GM19395 (cell line): ENCODE measurements around the gene MXD4.

Experiments used
- ATAC-seq: cut with Tn5 transposase; IDR thresholded peaks from one replicate; pipeline ENCODE4 v1.9.1; 2021; ENCODE audit warnings: mild to moderate bottlenecking, moderate library complexity; ENCODE audit not compliant: unreplicated experiment

MXD4 gene

GRCh38 chr4:2292646-2293108 lies 30.8 kb upstream of the MXD4 start:
- no peak for ATAC-seq

- no peak for ATAC-seq
These were observed 30.1 kb upstream of the MXD4 start for GRCh38 chr4:2291705-2292645.

GRCh38 chr4:2290974-2291704 lies 29.2 kb upstream of the MXD4 start:
- ATAC-seq = no peak

- ATAC-seq = no peak
These were observed 28.6 kb upstream of the MXD4 start for GRCh38 chr4:2290488-2290887.

- no peak for ATAC-seq
These were observed 28.0 kb upstream of the MXD4 start for GRCh38 chr4:2289955-2290333.

GRCh38 chr4:2289311-2289954 lies 27.5 kb upstream of the MXD4 start:
- no peak for ATAC-seq

- no peak for ATAC-seq
These were observed 26.2 kb upstream of the MXD4 start for GRCh38 chr4:2288051-2288541.

- ATAC-seq = no peak
These were observed 25.6 kb upstream of the MXD4 start for GRCh38 chr4:2287594-2287915.

- ATAC-seq = no peak
These were observed 25.1 kb upstream of the MXD4 start for GRCh38 chr4:2286904-2287593.

- no peak for ATAC-seq
These were observed 23.9 kb upstream of the MXD4 start for GRCh38 chr4:2285613-2286381.

GRCh38 chr4:2284934-2285612 lies 23.2 kb upstream of the MXD4 start:
- ATAC-seq = no peak

GRCh38 chr4:2284161-2284933 lies 22.4 kb upstream of the MXD4 start:
- no peak for ATAC-seq

- ATAC-seq = no peak
These were observed 21.3 kb upstream of the MXD4 start for GRCh38 chr4:2283199-2283711.

GRCh38 chr4:2281575-2282343 lies 19.9 kb upstream of the MXD4 start:
- ATAC-seq = peak; percentile 92

GRCh38 chr4:2280531-2281300 lies 18.8 kb upstream of the MXD4 start:
- ATAC-seq = no peak

GRCh38 chr4:2277956-2278355 lies 16.0 kb upstream of the MXD4 start:
- ATAC-seq = no peak
